Neutrophil (primary cell): ENCODE results near the gene ALPL.

Source experiments
- H3K27ac ChIP-seq: fragments of 200-600 bp; sonication (generic); 2 replicates; pipeline ENCODE4 v1.5.1; 2016; ENCODE audit warnings: mild to moderate bottlenecking, moderate library complexity
- H3K27me3 ChIP-seq: fragments of 200-600 bp; sonication (generic); 2 replicates; pipeline ENCODE4 v1.6.0; 2016; ENCODE audit warnings: mild to moderate bottlenecking
- H3K36me3 ChIP-seq: fragments of 200-600 bp; sonication (generic); 2 replicates; pipeline ENCODE4 v1.5.1; 2017
- H3K4me1 ChIP-seq, 2 experiments: fragments of 200-600 bp in 1 of 2; sonication (generic) in 1 of 2; 1 replicate in 1 of 2; 2 replicates in 1 of 2; pipeline versions ENCODE4 v1.5.1 to v1.6.1; 2013 to 2016; ENCODE audit warnings: low read depth in 1 of 2, low read length in 1 of 2, mild to moderate bottlenecking in 1 of 2, moderate library complexity in 1 of 2; ENCODE audit not compliant: control insufficient read depth in 1 of 2, insufficient read depth in 1 of 2
- H3K4me3 ChIP-seq, 2 experiments: fragments of 200-600 bp in 1 of 2; sonication (generic) in 1 of 2; 1 replicate in 1 of 2; 2 replicates in 1 of 2; pipeline ENCODE4 v1.5.1; 2013 to 2016; ENCODE audit warnings: low read depth in 1 of 2, low read length in 1 of 2, mild to moderate bottlenecking in 1 of 2, moderate library complexity in 1 of 2
- H3K9me3 ChIP-seq: fragments of 200-600 bp; sonication (generic); 2 replicates; pipeline ENCODE4 v1.5.1; 2016
- CTCF ChIP-seq: fragments of 200-600 bp; sonication (generic); IDR thresholded peaks from 2 replicates; pipeline ENCODE4 v1.5.1; 2016; ENCODE audit warnings: antibody characterized with exemption

ALPL gene

GRCh38 chr1:21522525-21523038 lies 13.4 kb downstream of the ALPL start:
- Histone ChIP-seq H3K4me3 (no peak overlapping the region), H3K27ac (no peak overlapping the region), H3K4me1 (peaks cover 23 to 28% of the 10 kb centered on the region in 2 experiments), H3K27me3 (peaks cover 8% of the 10 kb centered on the region), H3K9me3 (no peaks in the 10 kb centered on the region), H3K36me3 (no peaks in the 10 kb centered on the region)
- TF ChIP-seq CTCF: no peak

- no peak overlapping the region for H3K27ac ChIP-seq
- no peaks in the 10 kb centered on the region for H3K36me3 ChIP-seq
- no peak overlapping the region for H3K4me3 ChIP-seq
- no peaks in the 10 kb centered on the region for H3K9me3 ChIP-seq
- peaks cover 8% of the 10 kb centered on the region for H3K27me3 ChIP-seq
- no peak for TF ChIP-seq CTCF
- H3K4me1 ChIP-seq: peaks cover 20 to 24% of the 10 kb centered on the region in 2 experiments
Observed at GRCh38 chr1:21523297-21523813, 14.1 kb downstream of the ALPL start.

- Histone ChIP-seq H3K36me3 (no peaks in the 10 kb centered on the region), H3K27ac (peak overlapping the region; percentile 80), H3K9me3 (no peaks in the 10 kb centered on the region), H3K27me3 (peaks cover 17% of the 10 kb centered on the region), H3K4me1 (peaks cover 20% of the 10 kb centered on the region in 2 experiments), H3K4me3 (peak overlapping the region in 1 of 2 experiments; percentile 41)
- no peak for TF ChIP-seq CTCF
Observed at GRCh38 chr1:21524220-21524619, 15.0 kb downstream of the ALPL start.

- Histone ChIP-seq H3K27me3 (peaks cover 23% of the 10 kb centered on the region), H3K4me1 (peaks cover 20% of the 10 kb centered on the region in 2 experiments), H3K36me3 (no peaks in the 10 kb centered on the region), H3K9me3 (no peaks in the 10 kb centered on the region), H3K27ac (peak overlapping the region; percentile 80), H3K4me3 (peak overlapping the region; percentile 33 to 41)
- TF ChIP-seq CTCF: no peak
Observed at GRCh38 chr1:21524686-21525339, 15.6 kb downstream of the ALPL start.

GRCh38 chr1:21525340-21525717 lies 16.1 kb downstream of the ALPL start:
- Histone ChIP-seq H3K36me3 (no peaks in the 10 kb centered on the region), H3K27ac (peak overlapping the region; percentile 80), H3K27me3 (peaks cover 28% of the 10 kb centered on the region), H3K9me3 (no peaks in the 10 kb centered on the region), H3K4me3 (peak overlapping the region in 1 of 2 experiments; percentile 33), H3K4me1 (peaks cover 20% of the 10 kb centered on the region in 2 experiments)
- no peak for TF ChIP-seq CTCF
